A673 (cell line): ENCODE results near the gene WIPF3. TPM values are rescaled to one million over a fixed set of nuclear protein-coding genes. Genes with fewer than 3 reads are reported as not detected.
A peak's percentile ranks its signal among the peaks of the same experiment; 100 is the strongest.

Experiments used
- BruUV-seq: library from RNA; stranded (reverse); fragments of 400-500 nt; replicated peaks from 2 replicates; lab custom pipeline; 2021; lab: Mats Ljungman, UMichigan
- CTCF ChIA-PET: fragments of 300-600 bp; sonication (Branson Sonifier 250); formaldehyde crosslinking; loops from one replicate; lab custom pipeline; 2022; ENCODE audit warnings: antibody characterized with exemption; lab: Charles Lee
- POLR2A ChIA-PET: fragments of 300-600 bp; sonication (Branson Sonifier 250); formaldehyde crosslinking; loops from one replicate; lab custom pipeline; 2022; ENCODE audit warnings: antibody characterized with exemption; ENCODE audit not compliant: low non-redundant PET; lab: Charles Lee
- DNase-seq: peaks from one replicate; pipeline ENCODE4 v3.0.0-alpha.2; 2015; ENCODE audit warnings: low spot score
- H3K27ac ChIP-seq: fragments of 200-600 bp; sonication (generic); 2 replicates; pipeline ENCODE4 v1.5.1; 2016; ENCODE audit warnings: mixed run types, low read depth, mild to moderate bottlenecking, mixed read lengths, antibody characterized with exemption, low read length; ENCODE audit not compliant: poor library complexity, severe bottlenecking
- H3K27me3 ChIP-seq: fragments of 200-600 bp; sonication (generic); replicated peaks from 2 replicates; pipeline ENCODE4 v1.6.1; 2017; ENCODE audit warnings: mixed run types, low read depth, mild to moderate bottlenecking, mixed read lengths, antibody characterized with exemption, low read length; ENCODE audit not compliant: insufficient read depth, poor library complexity
- H3K36me3 ChIP-seq: fragments of 200-600 bp; sonication (generic); 2 replicates; pipeline ENCODE4 v1.6.1; 2016; ENCODE audit warnings: mixed run types, mild to moderate bottlenecking, mixed read lengths, antibody characterized with exemption, low read length; ENCODE audit not compliant: insufficient read depth, poor library complexity, severe bottlenecking
- H3K4me1 ChIP-seq: fragments of 200-600 bp; sonication (generic); 2 replicates; pipeline ENCODE4 v1.6.1; 2017; ENCODE audit warnings: mixed run types, mild to moderate bottlenecking, mixed read lengths, antibody characterized with exemption, low read length; ENCODE audit not compliant: insufficient read depth, poor library complexity, severe bottlenecking
- H3K4me3 ChIP-seq: fragments of 200-600 bp; sonication (generic); 2 replicates; pipeline ENCODE4 v1.5.1; 2016; ENCODE audit warnings: low read depth, mixed run types, mild to moderate bottlenecking, mixed read lengths, low read length; ENCODE audit not compliant: poor library complexity, severe bottlenecking
- H3K9me3 ChIP-seq: fragments of 200-600 bp; sonication (generic); 2 replicates; pipeline ENCODE4 v1.6.1; 2016; ENCODE audit warnings: mixed run types, low read depth, mild to moderate bottlenecking, mixed read lengths, antibody characterized with exemption, low read length; ENCODE audit not compliant: poor library complexity, severe bottlenecking
- CTCF ChIP-seq: fragments of 300-800, 200-600 bp; sonication (generic); conservative IDR thresholded peaks from 2 replicates; pipeline ENCODE4 v1.5.1; 2017; ENCODE audit warnings: low read depth, mild to moderate bottlenecking, antibody characterized with exemption, low read length, moderate library complexity, mixed read lengths
- EZH2 ChIP-seq: fragments of 200-600 bp; sonication (generic); IDR thresholded peaks from 2 replicates; pipeline ENCODE4 v1.6.1; 2017; ENCODE audit warnings: borderline replicate concordance, low read depth, mild to moderate bottlenecking, mixed read lengths, antibody characterized with exemption, low read length; ENCODE audit not compliant: poor library complexity, severe bottlenecking
- intact Hi-C: fragments of 100-400 bp; cut with micrococcal nuclease; formaldehyde crosslinking; loops from one replicate; pipeline ENCODE4 v1.10.0; 2022; ENCODE audit not compliant: unreplicated experiment
- total RNA-seq: library from RNA; stranded (reverse); gene quantifications from 2 replicates; pipeline ENCODE4 v1.2.3, GENCODE V29; 2021

The WIPF3 gene
- total RNA-seq, 1 experiment from 2014 or later, result 0.21 TPM

- no peaks in the 10 kb centered on the region for H3K27me3 ChIP-seq
- no peaks in the 10 kb centered on the region for H3K4me1 ChIP-seq
- H3K9me3 ChIP-seq, result no peaks in the 10 kb centered on the region
- no peaks in the 10 kb centered on the region for H3K36me3 ChIP-seq
- BruUV-seq, result no TSS peak
- peak; percentile 46 for DNase-seq
- intact Hi-C loops, result no loop called here
- H3K27ac ChIP-seq, result no peak overlapping the region
- POLR2A ChIA-PET, result no interaction called here
- CTCF ChIA-PET, result no interaction called here
- no peak overlapping the region for H3K4me3 ChIP-seq
- TF ChIP-seq CTCF, result no peak
- TF ChIP-seq EZH2, result no peak
Observed at GRCh38 chr7:29884399-29885272, 78.3 kb downstream of the WIPF3 start.

GRCh38 chr7:29885626-29886025 is 79.3 kb downstream of the WIPF3 start:
- TF ChIP-seq CTCF, result no peak
- no peak for TF ChIP-seq EZH2
- Histone ChIP-seq H3K27ac (no peak overlapping the region), H3K4me3 (no peak overlapping the region), H3K4me1 (no peaks in the 10 kb centered on the region), H3K9me3 (no peaks in the 10 kb centered on the region), H3K27me3 (no peaks in the 10 kb centered on the region), H3K36me3 (no peaks in the 10 kb centered on the region)
- CTCF ChIA-PET, result no interaction called here
- no peak for DNase-seq
- POLR2A ChIA-PET, result no interaction called here
- BruUV-seq, result no TSS peak
- intact Hi-C loops, result no loop called here

GRCh38 chr7:29886827-29887226 is 80.5 kb downstream of the WIPF3 start:
- ChIA-PET CTCF (no interaction called here), POLR2A (no interaction called here)
- Histone ChIP-seq H3K27me3 (no peaks in the 10 kb centered on the region), H3K4me1 (no peaks in the 10 kb centered on the region), H3K9me3 (no peaks in the 10 kb centered on the region), H3K27ac (no peak overlapping the region), H3K36me3 (no peaks in the 10 kb centered on the region), H3K4me3 (no peak overlapping the region)
- no TSS peak for BruUV-seq
- DNase-seq, result no peak
- intact Hi-C loops, result no loop called here
- TF ChIP-seq EZH2, result no peak
- no peak for TF ChIP-seq CTCF
